Thymus (tissue), 11 donors: Measurements from ENCODE around the gene FASTKD1. TPM values are rescaled to one million over a fixed set of nuclear protein-coding genes. Genes with fewer than 3 reads are reported as not detected.
"Not testable (repeated sequence)": the region's sequence is repeated elsewhere in the genome, so short reads cannot be mapped to it uniquely, and the experiment has no call there.

ENCODE experiments used
- DNase-seq, 9 donors: peaks; one replicate each; pipeline ENCODE4 v3.0.0-alpha.2; 2013; ENCODE audit warnings: low spot score in 9 of 9, low read depth in 6 of 9, missing footprints in 1 of 9
- H3K27ac ChIP-seq, 2 donors: one replicate each; pipeline ENCODE4 v1.5.1; 2013; ENCODE audit warnings: control low read depth in 1 of 2, low read depth in 1 of 2, low read length in 1 of 2, mild to moderate bottlenecking in 1 of 2, moderate library complexity in 1 of 2
- H3K27me3 ChIP-seq, 2 donors: one replicate each; pipeline ENCODE4 v1.5.1; 2013; ENCODE audit warnings: low read length in 1 of 2; ENCODE audit not compliant: control insufficient read depth in 2 of 2, insufficient read depth in 1 of 2
- H3K36me3 ChIP-seq, 2 donors: one replicate each; pipeline ENCODE4 v1.5.1; 2013; ENCODE audit warnings: low read length in 1 of 2, mild to moderate bottlenecking in 1 of 2, moderate library complexity in 1 of 2; ENCODE audit not compliant: control insufficient read depth in 2 of 2, insufficient read depth in 2 of 2
- H3K4me1 ChIP-seq, 2 donors: one replicate each; pipeline ENCODE4 v1.5.1; 2013; ENCODE audit warnings: low read length in 2 of 2; ENCODE audit not compliant: control insufficient read depth in 2 of 2, insufficient read depth in 2 of 2
- H3K4me3 ChIP-seq, 2 donors: one replicate each; pipeline ENCODE4 v1.5.1; 2013; ENCODE audit warnings: low read length in 2 of 2, control low read depth in 1 of 2, mild to moderate bottlenecking in 1 of 2
- H3K9me3 ChIP-seq, 2 donors: one replicate each; pipeline ENCODE4 v1.5.1; 2013; ENCODE audit warnings: low read length in 1 of 2, mild to moderate bottlenecking in 1 of 2; ENCODE audit not compliant: control insufficient read depth in 2 of 2, insufficient read depth in 1 of 2
- WGBS: extraction: QIAGEN DNeasy Blood & Tissue Kit; methylation state at CpG from one replicate; pipeline ENCODE4 v1.1.7; 2013; 5-methylcytosine and 5-hydroxymethylcytosine counted together
- polyA plus RNA-seq: library from polyadenylated mRNA; stranded (reverse); fragments of 200-250 nt; gene quantifications from one replicate; pipeline ENCODE4 v1.2.3, GENCODE V29; 2013
- total RNA-seq: library from RNA; stranded (reverse); fragments of 120-200 nt; gene quantifications from one replicate; pipeline ENCODE4 v1.2.4, GENCODE V29; 2013
- donor health status: healthy.

Gene FASTKD1
- total and polyA plus RNA-seq, 2 donors, result 34.1 to 65.6 TPM

GRCh38 chr2:169599568-169599967, 25.9 kb upstream of the FASTKD1 start:
- H3K4me1 ChIP-seq, result no peaks in the 10 kb centered on the region
- no peak overlapping the region for H3K27ac ChIP-seq
- H3K4me3 ChIP-seq, result no peak overlapping the region
- H3K27me3 ChIP-seq, result no peaks in the 10 kb centered on the region
- H3K36me3 ChIP-seq, result peaks cover 4 to 16% of the 10 kb centered on the region in 2 donors
- no peaks in the 10 kb centered on the region for H3K9me3 ChIP-seq
- no peak for DNase-seq

GRCh38 chr2:169598982-169599381, 25.3 kb upstream of the FASTKD1 start:
- no peak for DNase-seq
- no peak overlapping the region for H3K27ac ChIP-seq
- H3K4me3 ChIP-seq, result no peak overlapping the region
- 98% methylated on average over 2 of the region's 2 CpGs for WGBS
- H3K36me3 ChIP-seq, result peaks cover 0 to 10% of the 10 kb centered on the region in 2 donors
- no peaks in the 10 kb centered on the region for H3K9me3 ChIP-seq
- H3K4me1 ChIP-seq, result no peaks in the 10 kb centered on the region
- no peaks in the 10 kb centered on the region for H3K27me3 ChIP-seq

- not testable (repeated sequence) for H3K4me3 ChIP-seq, H3K27me3 ChIP-seq, H3K36me3 ChIP-seq, H3K9me3 ChIP-seq, H3K4me1 ChIP-seq, DNase-seq, H3K27ac ChIP-seq
- WGBS, result 84% methylated on average over 7 of the region's 7 CpGs
These were observed 22.9 kb upstream of the FASTKD1 start for GRCh38 chr2:169596546-169596945.

- DNase-seq, result no peak
- no peak overlapping the region for H3K27ac ChIP-seq
- peaks cover 1 to 3% of the 10 kb centered on the region in 2 donors for H3K4me1 ChIP-seq
- no peaks in the 10 kb centered on the region for H3K9me3 ChIP-seq
- H3K4me3 ChIP-seq, result no peak overlapping the region
- no peaks in the 10 kb centered on the region for H3K36me3 ChIP-seq
- 81% methylated on average over 8 of the region's 8 CpGs for WGBS
- H3K27me3 ChIP-seq, result no peaks in the 10 kb centered on the region
These were observed 17.1 kb upstream of the FASTKD1 start for GRCh38 chr2:169590804-169591203.

GRCh38 chr2:169585673-169586072, 12.0 kb upstream of the FASTKD1 start:
- WGBS, result 26% methylated on average over 7 of the region's 7 CpGs
- H3K27me3 ChIP-seq, result no peaks in the 10 kb centered on the region
- DNase-seq, result no peak
- no peaks in the 10 kb centered on the region for H3K36me3 ChIP-seq
- H3K4me1 ChIP-seq, result peaks cover 3 to 4% of the 10 kb centered on the region in 2 donors
- peaks cover 0 to 9% of the 10 kb centered on the region in 2 donors for H3K9me3 ChIP-seq
- peak overlapping the region in 1 of 2 donors; percentile 33 for H3K27ac ChIP-seq
- peak overlapping the region; percentile 82 to 90 for H3K4me3 ChIP-seq

GRCh38 chr2:169584005-169584877, 10.6 kb upstream of the FASTKD1 start, which contains the start of gene PPIG:
Gene PPIG (plus strand): TSS chr2:169584351. CDS start chr2:169604042, 19,691 bp downstream.
- peak within 1 kb of the TSS; percentile 82 to 90 for H3K4me3 ChIP-seq
- H3K4me1 ChIP-seq, result peaks cover 3 to 4% of the 10 kb centered on the region in 2 donors
- H3K27ac ChIP-seq, result peak within 1 kb of the TSS; percentile 98 to 99
- DNase-seq, result peak; percentile 87 to 96 (median 91)
- H3K36me3 ChIP-seq, result no peaks in the 10 kb centered on the region
- H3K9me3 ChIP-seq, result peaks cover 0 to 9% of the 10 kb centered on the region in 2 donors
- peaks cover 0 to under 1% of the 10 kb centered on the region in 2 donors for H3K27me3 ChIP-seq
- 7% methylated on average over 49 of the region's 49 CpGs for WGBS

GRCh38 chr2:169583518-169583917, 9.9 kb upstream of the FASTKD1 start:
- peaks cover 0 to 9% of the 10 kb centered on the region in 2 donors for H3K9me3 ChIP-seq
- peaks cover 0 to 3% of the 10 kb centered on the region in 2 donors for H3K27me3 ChIP-seq
- whole genome bisulfite sequencing, result 97% methylated on average over 5 of the region's 5 CpGs
- H3K4me1 ChIP-seq, result peaks cover 3 to 4% of the 10 kb centered on the region in 2 donors
- H3K36me3 ChIP-seq, result no peaks in the 10 kb centered on the region
- peak overlapping the region in 1 of 2 donors; percentile 99 for H3K27ac ChIP-seq
- H3K4me3 ChIP-seq, result no peak overlapping the region
- no peak for DNase-seq

GRCh38 chr2:169582552-169583266, 9.0 kb upstream of the FASTKD1 start:
- 97% methylated on average over 10 of the region's 10 CpGs for WGBS
- H3K9me3 ChIP-seq, H3K4me1 ChIP-seq, H3K27me3 ChIP-seq, H3K4me3 ChIP-seq, H3K36me3 ChIP-seq, DNase-seq, H3K27ac ChIP-seq: not testable (repeated sequence)

- H3K4me1 ChIP-seq, result no peaks in the 10 kb centered on the region
- no peaks in the 10 kb centered on the region for H3K36me3 ChIP-seq
- no peak overlapping the region for H3K4me3 ChIP-seq
- DNase-seq, result no peak
- peaks cover 0 to 3% of the 10 kb centered on the region in 2 donors for H3K27me3 ChIP-seq
- 74% methylated on average over 6 of the region's 6 CpGs for WGBS
- peaks cover 0 to 6% of the 10 kb centered on the region in 2 donors for H3K9me3 ChIP-seq
- no peak overlapping the region for H3K27ac ChIP-seq
These were observed 5.4 kb upstream of the FASTKD1 start for GRCh38 chr2:169579044-169579443.
